ENCODE measurements around the gene GSTM5. TPM values are rescaled to one million over a fixed set of nuclear protein-coding genes. Genes with fewer than 3 reads are reported as not detected.

GSTM5 gene
- polyA plus RNA-seq, 3 donors = not detected

GRCh38 chr1:109687641-109688499 lies 24.2 kb upstream of the GSTM5 start, which contains the start of gene GSTM1:
GSTM1 (plus strand) TSS chr1:109687817; CDS start chr1:109687874, 57 bp downstream.
- Histone ChIP-seq H3K9ac (ENCODE audit: insufficient read depth, low read length, poor library complexity, severe bottlenecking) (no peak within 1 kb of the TSS), H3K4me2 (replicated peaks; ENCODE audit: extremely low read depth, low read length, poor library complexity, severe bottlenecking) (no peak within 1 kb of the TSS), H3K79me2 (ENCODE audit: insufficient read depth, low read length) (no peaks in the 10 kb centered on the region), H3K4me1 (ENCODE audit: control insufficient read depth in 1 of 2, insufficient read depth in 2 of 2, low read length in 2 of 2) (peaks cover 0 to 10% of the 10 kb centered on the region in 2 donors), H2AFZ (ENCODE audit: insufficient read depth, low read depth, low read length, poor library complexity, severe bottlenecking) (no peak within 1 kb of the TSS), H3K27me3 (ENCODE audit: control insufficient read depth in 2 of 2, insufficient read depth in 2 of 2, low read length in 2 of 2) (no peaks in the 10 kb centered on the region), H4K20me1 (ENCODE audit: insufficient read depth, low read length) (no peaks in the 10 kb centered on the region), H3K27ac (ENCODE audit: low read depth in 1 of 2, low read length in 2 of 2) (peak within 1 kb of the TSS in 1 of 2 donors; percentile 38), H3K36me3 (replicated peaks in 1 of 2; ENCODE audit: control insufficient read depth in 1 of 2, insufficient read depth in 2 of 2, low read length in 2 of 2) (no peaks in the 10 kb centered on the region), H3K9me3 (replicated peaks in 1 of 2; ENCODE audit: control insufficient read depth in 1 of 2, insufficient read depth in 1 of 2, low read length in 2 of 2) (no peaks in the 10 kb centered on the region), H3K4me3 (replicated peaks in 1 of 3; ENCODE audit: low read depth in 2 of 3, low read length in 3 of 3) (no peak within 1 kb of the TSS)
- no peak for TF ChIP-seq CTCF (IDR thresholded peaks at IDR 0.05)
- Mint-ChIP-seq H3K27me3 (ENCODE audit: low read depth in 3 of 3) (no peaks in the 10 kb centered on the region), H3K27ac (peak within 1 kb of the TSS in 5 of 7 donors; percentile 45 to 85 (median 81)), H3K4me3 (peak within 1 kb of the TSS in 1 of 2 donors; percentile 96), H3K9me3 (peaks cover 0 to 11% (median 7%) of the 10 kb centered on the region in 7 donors), H3K36me3 (peaks cover 0 to 8% of the 10 kb centered on the region in 2 donors), H3K4me1 (no peaks in the 10 kb centered on the region)
- no CpG with 5 or more reads among the region's 46 CpGs for WGBS (ENCODE audit: insufficient coverage)
- DNase-seq = peak in 2 of 3 donors; percentile 57 to 58
- intact Hi-C loops (cut with micrococcal nuclease) = no loop called here

GRCh38 chr1:109689844-109690405 lies 22.1 kb upstream of the GSTM5 start:
- intact Hi-C loops (cut with micrococcal nuclease) = no loop called here
- no peak overlapping the region for H2AFZ ChIP-seq (ENCODE audit: insufficient read depth, low read depth, low read length, poor library complexity, severe bottlenecking)
- no peaks in the 10 kb centered on the region for H3K27me3 Mint-ChIP-seq (ENCODE audit: low read depth in 3 of 3)
- H3K4me2 ChIP-seq (replicated peaks; ENCODE audit: extremely low read depth, low read length, poor library complexity, severe bottlenecking) = no peak overlapping the region
- no peaks in the 10 kb centered on the region for H3K79me2 ChIP-seq (ENCODE audit: insufficient read depth, low read length)
- H3K36me3 ChIP-seq (replicated peaks in 1 of 2; ENCODE audit: control insufficient read depth in 1 of 2, insufficient read depth in 2 of 2, low read length in 2 of 2) = no peaks in the 10 kb centered on the region
- H3K36me3 Mint-ChIP-seq = peaks cover 0 to 9% of the 10 kb centered on the region in 2 donors
- no peak for DNase-seq
- no peaks in the 10 kb centered on the region for H4K20me1 ChIP-seq (ENCODE audit: insufficient read depth, low read length)
- no peak overlapping the region for H3K4me3 ChIP-seq (replicated peaks in 1 of 3; ENCODE audit: low read depth in 2 of 3, low read length in 3 of 3)
- peaks cover 0 to 5% (median under 1%) of the 10 kb centered on the region in 7 donors for H3K9me3 Mint-ChIP-seq
- no peaks in the 10 kb centered on the region for H3K27me3 ChIP-seq (ENCODE audit: control insufficient read depth in 2 of 2, insufficient read depth in 2 of 2, low read length in 2 of 2)
- H3K4me3 Mint-ChIP-seq = no peak overlapping the region
- no peak overlapping the region for H3K9ac ChIP-seq (ENCODE audit: insufficient read depth, low read length, poor library complexity, severe bottlenecking)
- H3K9me3 ChIP-seq (replicated peaks in 1 of 2; ENCODE audit: control insufficient read depth in 1 of 2, insufficient read depth in 1 of 2, low read length in 2 of 2) = no peaks in the 10 kb centered on the region
- no peak overlapping the region for H3K27ac ChIP-seq (ENCODE audit: low read depth in 1 of 2, low read length in 2 of 2)
- H3K4me1 ChIP-seq (ENCODE audit: control insufficient read depth in 1 of 2, insufficient read depth in 2 of 2, low read length in 2 of 2) = peaks cover 0 to 10% of the 10 kb centered on the region in 2 donors
- WGBS (ENCODE audit: insufficient coverage) = no CpG with 5 or more reads among the region's 6 CpGs
- no peak for TF ChIP-seq CTCF (IDR thresholded peaks at IDR 0.05)
- no peaks in the 10 kb centered on the region for H3K4me1 Mint-ChIP-seq
- H3K27ac Mint-ChIP-seq = no peak overlapping the region

All from CD14-positive monocyte (primary cell).